ENCODE data around the gene CCDC92. TPM values are rescaled to one million over a fixed set of nuclear protein-coding genes. Genes with fewer than 3 reads are reported as not detected.

Gene CCDC92
- polyA plus RNA-seq, 2 of the 4 experiments (the other 2 are of a cell fraction) = 27.2 to 27.5 TPM

GRCh38 chr12:123989168-123989567 lies 16.5 kb upstream of the CCDC92 start (continued):
- TF ChIP-seq POLR2A (IDR thresholded peaks at IDR 0.05; ENCODE audit: low read length) = no peak
- TF ChIP-seq, protein P1, sequence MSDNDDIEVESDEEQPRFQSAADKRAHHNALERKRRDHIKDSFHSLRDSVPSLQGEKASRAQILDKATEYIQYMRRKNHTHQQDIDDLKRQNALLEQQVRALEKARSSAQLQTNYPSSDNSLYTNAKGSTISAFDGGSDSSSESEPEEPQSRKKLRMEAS (IDR thresholded peaks at IDR 0.05) = no peak
- TF ChIP-seq TP53 (CRISPR knock-in tag; IDR thresholded peaks at IDR 0.05) = no peak
- TF ChIP-seq HDAC2 (IDR thresholded peaks at IDR 0.05) = no peak
- TF ChIP-seq HEYL (CRISPR knock-in tag; IDR thresholded peaks at IDR 0.05) = no peak

DNA sequence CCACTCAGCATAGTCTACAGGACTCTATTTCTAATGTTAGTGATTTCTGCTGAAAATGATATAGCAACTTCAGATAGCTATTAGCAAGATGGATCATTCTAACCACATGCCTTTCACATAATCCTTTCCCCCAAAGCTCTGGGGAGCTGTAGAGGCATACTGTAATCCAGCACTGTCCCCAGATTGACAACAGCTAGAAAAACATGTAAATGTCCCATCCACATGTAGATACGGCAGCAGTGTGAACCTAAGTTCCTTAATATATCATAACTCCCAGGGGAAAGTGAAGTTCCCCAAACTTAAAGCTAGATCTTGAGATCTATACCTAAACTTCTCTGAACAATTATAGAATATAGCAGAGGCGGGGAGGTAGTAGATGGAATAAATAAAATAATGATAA lies 14.4 kb upstream of the CCDC92 start:
- Histone ChIP-seq H3K9me3 (no peaks in the 10 kb centered on the region), H3K27ac (no peak overlapping the region), H3K4me1 (peaks cover 10% of the 10 kb centered on the region; the same call in 1 of the 3 replicates), H3K4me2 (no peak overlapping the region), H3K4me3 (no peak overlapping the region)
- WGBS (ENCODE audit: missing lambda C conversion rate) = 91% methylated on average over 2 of the region's 2 CpGs
- DNase-seq (ENCODE audit: low read depth in 1 of 2, low spot score in 1 of 2) (no peak), FAIRE-seq (no peak), ATAC-seq (no peak)
- POLR2A ChIA-PET = interaction anchor here (1.1 kb wide), 1 partner anchor 14 kb away, joined by 3 read pairs; the partner anchor contains the start of genes CCDC92 and ZNF664
- TF ChIP-seq ZNF302 (CRISPR knock-in tag; IDR thresholded peaks at IDR 0.05) (no peak), SREBF2 (IDR thresholded peaks at IDR 0.05) (no peak), ATOH8 (CRISPR knock-in tag; IDR thresholded peaks at IDR 0.05; ENCODE audit: low read depth) (no peak), FOSL2 (IDR thresholded peaks at IDR 0.05) (no peak), FOSL2 (CRISPR knock-in tag; IDR thresholded peaks at IDR 0.05) (no peak), HOXA7 (CRISPR knock-in tag; IDR thresholded peaks at IDR 0.05) (no peak), ZC3H11A (IDR thresholded peaks at IDR 0.05) (no peak), EHMT2 (IDR thresholded peaks at IDR 0.05; ENCODE audit: low read depth) (no peak), CBX8 (IDR thresholded peaks at IDR 0.05) (no peak), POLR2AphosphoS2 (conservative IDR thresholded peaks at IDR 0.05; ENCODE audit: low read length) (no peak), BHLHE40 (IDR thresholded peaks at IDR 0.05; ENCODE audit: low read depth, low read length) (no peak), KDM5A (IDR thresholded peaks at IDR 0.05) (no peak)
- TF ChIP-seq, protein P2, sequence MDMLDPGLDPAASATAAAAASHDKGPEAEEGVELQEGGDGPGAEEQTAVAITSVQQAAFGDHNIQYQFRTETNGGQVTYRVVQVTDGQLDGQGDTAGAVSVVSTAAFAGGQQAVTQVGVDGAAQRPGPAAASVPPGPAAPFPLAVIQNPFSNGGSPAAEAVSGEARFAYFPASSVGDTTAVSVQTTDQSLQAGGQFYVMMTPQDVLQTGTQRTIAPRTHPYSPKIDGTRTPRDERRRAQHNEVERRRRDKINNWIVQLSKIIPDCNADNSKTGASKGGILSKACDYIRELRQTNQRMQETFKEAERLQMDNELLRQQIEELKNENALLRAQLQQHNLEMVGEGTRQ (IDR thresholded peaks at IDR 0.05) = no peak
- TF ChIP-seq, protein P3, sequence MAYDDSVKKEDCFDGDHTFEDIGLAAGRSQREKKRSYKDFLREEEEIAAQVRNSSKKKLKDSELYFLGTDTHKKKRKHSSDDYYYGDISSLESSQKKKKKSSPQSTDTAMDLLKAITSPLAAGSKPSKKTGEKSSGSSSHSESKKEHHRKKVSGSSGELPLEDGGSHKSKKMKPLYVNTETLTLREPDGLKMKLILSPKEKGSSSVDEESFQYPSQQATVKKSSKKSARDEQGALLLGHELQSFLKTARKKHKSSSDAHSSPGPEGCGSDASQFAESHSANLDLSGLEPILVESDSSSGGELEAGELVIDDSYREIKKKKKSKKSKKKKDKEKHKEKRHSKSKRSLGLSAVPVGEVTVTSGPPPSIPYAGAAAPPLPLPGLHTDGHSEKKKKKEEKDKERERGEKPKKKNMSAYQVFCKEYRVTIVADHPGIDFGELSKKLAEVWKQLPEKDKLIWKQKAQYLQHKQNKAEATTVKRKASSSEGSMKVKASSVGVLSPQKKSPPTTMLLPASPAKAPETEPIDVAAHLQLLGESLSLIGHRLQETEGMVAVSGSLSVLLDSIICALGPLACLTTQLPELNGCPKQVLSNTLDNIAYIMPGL (CRISPR knock-in tag; IDR thresholded peaks at IDR 0.05; ENCODE audit: borderline replicate concordance) = no peak
- TF ChIP-seq, protein P4, sequence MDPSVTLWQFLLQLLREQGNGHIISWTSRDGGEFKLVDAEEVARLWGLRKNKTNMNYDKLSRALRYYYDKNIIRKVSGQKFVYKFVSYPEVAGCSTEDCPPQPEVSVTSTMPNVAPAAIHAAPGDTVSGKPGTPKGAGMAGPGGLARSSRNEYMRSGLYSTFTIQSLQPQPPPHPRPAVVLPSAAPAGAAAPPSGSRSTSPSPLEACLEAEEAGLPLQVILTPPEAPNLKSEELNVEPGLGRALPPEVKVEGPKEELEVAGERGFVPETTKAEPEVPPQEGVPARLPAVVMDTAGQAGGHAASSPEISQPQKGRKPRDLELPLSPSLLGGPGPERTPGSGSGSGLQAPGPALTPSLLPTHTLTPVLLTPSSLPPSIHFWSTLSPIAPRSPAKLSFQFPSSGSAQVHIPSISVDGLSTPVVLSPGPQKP (IDR thresholded peaks at IDR 0.05; ENCODE audit: low read depth, low read length) = no peak
- TF ChIP-seq, protein P5, sequence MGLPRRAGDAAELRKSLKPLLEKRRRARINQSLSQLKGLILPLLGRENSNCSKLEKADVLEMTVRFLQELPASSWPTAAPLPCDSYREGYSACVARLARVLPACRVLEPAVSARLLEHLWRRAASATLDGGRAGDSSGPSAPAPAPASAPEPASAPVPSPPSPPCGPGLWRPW (IDR thresholded peaks at IDR 0.05) = no peak
- TF ChIP-seq, protein P1 (IDR thresholded peaks at IDR 0.05) = no peak
- CTCF ChIA-PET = interaction anchor here (0.5 to 1.8 kb wide), 4 partner anchors 13 to 849 kb away, joined by 3 to 5 read pairs (median 3); no protein-coding TSS in a partner anchor

Data from A549 (cell line).